Nephron progenitor cell (in vitro differentiated cells): ENCODE data around the gene CDH16.
"Not testable (repeated sequence)": the region's sequence is repeated elsewhere in the genome, so short reads cannot be mapped to it uniquely, and the experiment has no call there.

Experiments
- DNase-seq: peaks from one replicate; pipeline ENCODE4 v3.0.0; 2021
- H3K27ac Mint-ChIP-seq: 2 replicates; pipeline ENCODE4 v1.8.0; 2021; ENCODE audit warnings: mild to moderate bottlenecking, moderate library complexity, mixed read lengths
- H3K27me3 Mint-ChIP-seq: 2 replicates; pipeline ENCODE4 v1.8.0; 2021; ENCODE audit warnings: mild to moderate bottlenecking, low read depth, mixed read lengths; ENCODE audit not compliant: poor library complexity
- H3K36me3 Mint-ChIP-seq: 2 replicates; pipeline ENCODE4 v1.8.0; 2021; ENCODE audit warnings: low read depth, mixed read lengths
- H3K4me1 Mint-ChIP-seq: 2 replicates; pipeline ENCODE4 v1.8.0; 2021; ENCODE audit warnings: mixed read lengths
- H3K4me3 Mint-ChIP-seq: 2 replicates; pipeline ENCODE4 v1.8.0; 2021; ENCODE audit warnings: mild to moderate bottlenecking, moderate library complexity, mixed read lengths
- H3K9me3 Mint-ChIP-seq: 2 replicates; pipeline ENCODE4 v1.8.0; 2021; ENCODE audit warnings: mild to moderate bottlenecking, moderate library complexity, mixed read lengths
- CTCF ChIP-seq: fragments of 200-600 bp; sonication (generic); IDR thresholded peaks from 2 replicates; pipeline ENCODE4 v1.5.0; 2021; ENCODE audit warnings: antibody characterized with exemption

The CDH16 gene

GRCh38 chr16:66899310-66899944, 19.3 kb downstream of the CDH16 start:
- peaks cover 18% of the 10 kb centered on the region for H3K27me3 Mint-ChIP-seq
- H3K4me3 Mint-ChIP-seq, result peak overlapping the region; percentile 9
- H3K27ac Mint-ChIP-seq, result peak overlapping the region; percentile 20
- H3K9me3 Mint-ChIP-seq, result no peaks in the 10 kb centered on the region
- no peak for TF ChIP-seq CTCF
- H3K36me3 Mint-ChIP-seq, result no peaks in the 10 kb centered on the region
- DNase-seq, result no peak
- peaks cover 35% of the 10 kb centered on the region for H3K4me1 Mint-ChIP-seq

- Mint-ChIP-seq H3K27me3 (peaks cover 18% of the 10 kb centered on the region), H3K9me3 (no peaks in the 10 kb centered on the region), H3K4me3 (no peak overlapping the region), H3K27ac (no peak overlapping the region), H3K36me3 (no peaks in the 10 kb centered on the region), H3K4me1 (peaks cover 31% of the 10 kb centered on the region)
- TF ChIP-seq CTCF, result no peak
- DNase-seq, result no peak
Measured at GRCh38 chr16:66898933-66899309, 19.8 kb downstream of the CDH16 start.

- Mint-ChIP-seq H3K4me1 (peaks cover 31% of the 10 kb centered on the region), H3K27ac (no peak overlapping the region), H3K36me3 (no peaks in the 10 kb centered on the region), H3K27me3 (peaks cover 18% of the 10 kb centered on the region), H3K9me3 (no peaks in the 10 kb centered on the region), H3K4me3 (no peak overlapping the region)
- no peak for DNase-seq
- TF ChIP-seq CTCF, result no peak
Measured at GRCh38 chr16:66898207-66898606, 20.5 kb downstream of the CDH16 start.

- Mint-ChIP-seq H3K4me1 (peaks cover 31% of the 10 kb centered on the region), H3K27me3 (peaks cover 18% of the 10 kb centered on the region)
- not testable (repeated sequence) for H3K9me3 Mint-ChIP-seq, DNase-seq, H3K27ac Mint-ChIP-seq, H3K36me3 Mint-ChIP-seq, H3K4me3 Mint-ChIP-seq
Measured at GRCh38 chr16:66896682-66897081, 22.0 kb downstream of the CDH16 start.

- DNase-seq, result no peak
- no peaks in the 10 kb centered on the region for H3K36me3 Mint-ChIP-seq
- peaks cover 18% of the 10 kb centered on the region for H3K27me3 Mint-ChIP-seq
- no peak overlapping the region for H3K4me3 Mint-ChIP-seq
- no peak overlapping the region for H3K27ac Mint-ChIP-seq
- H3K4me1 Mint-ChIP-seq, result peaks cover 34% of the 10 kb centered on the region
- H3K9me3 Mint-ChIP-seq, result no peaks in the 10 kb centered on the region
- no peak for TF ChIP-seq CTCF
Measured at GRCh38 chr16:66895999-66896398, 22.7 kb downstream of the CDH16 start.

- Mint-ChIP-seq H3K4me1 (peaks cover 31% of the 10 kb centered on the region), H3K9me3 (no peaks in the 10 kb centered on the region), H3K36me3 (no peaks in the 10 kb centered on the region), H3K4me3 (no peak overlapping the region), H3K27ac (no peak overlapping the region), H3K27me3 (peaks cover 14% of the 10 kb centered on the region)
- no peak for TF ChIP-seq CTCF
- DNase-seq, result no peak
Measured at GRCh38 chr16:66895689-66895979, 23.1 kb downstream of the CDH16 start.
